Keratinocyte (primary cell): ENCODE results near the gene NTN3. TPM values are rescaled to one million over a fixed set of nuclear protein-coding genes. Genes with fewer than 3 reads are reported as not detected.

Experiments used
- DNase-seq: peaks from one replicate; pipeline ENCODE4 v3.0.0-alpha.2; 2011; ENCODE audit warnings: low read depth, missing footprints, low spot score
- FAIRE-seq: peaks from 2 replicates; lab custom pipeline; 2011; peaks lifted over from hg19 to GRCh38; lab: Jason Lieb, UNC
- H2AFZ ChIP-seq: 2 replicates; pipeline ENCODE4 v1.6.0; 2012; ENCODE audit warnings: low read length, control low read depth, inconsistent platforms; ENCODE audit not compliant: control insufficient read depth
- H3K27ac ChIP-seq: 2 replicates; pipeline ENCODE4 v1.5.1; 2011; ENCODE audit warnings: low read length; ENCODE audit not compliant: control insufficient read depth, insufficient read depth
- H3K27me3 ChIP-seq: 3 replicates; pipeline ENCODE4 v1.6.0; 2011; ENCODE audit warnings: low read length; ENCODE audit not compliant: control insufficient read depth, insufficient read depth; ENCODE audit errors: extremely low read depth
- H3K36me3 ChIP-seq, 2 experiments: 2 replicates in 1 of 2; 3 replicates in 1 of 2; pipeline ENCODE4 v1.5.1; 2011; ENCODE audit warnings: low read length in 2 of 2, mild to moderate bottlenecking in 1 of 2; ENCODE audit not compliant: control insufficient read depth in 2 of 2, insufficient read depth in 2 of 2; ENCODE audit errors: extremely low read depth in 1 of 2
- H3K4me1 ChIP-seq: 3 replicates; pipeline ENCODE4 v1.5.1; 2011; ENCODE audit warnings: low read length; ENCODE audit not compliant: control insufficient read depth, insufficient read depth; ENCODE audit errors: extremely low read depth
- H3K4me2 ChIP-seq: 3 replicates; pipeline ENCODE4 v1.6.0; 2011; ENCODE audit warnings: low read depth, low read length; ENCODE audit not compliant: control insufficient read depth, insufficient read depth; ENCODE audit errors: extremely low read depth
- H3K4me3 ChIP-seq, 3 experiments: fragments of 200-600 bp in 1 of 3; sonication (generic) in 1 of 3; 2 replicates in 2 of 3; 3 replicates in 1 of 3; pipeline ENCODE4 v1.5.1; 2011 to 2016; ENCODE audit warnings: low read length in 3 of 3, mild to moderate bottlenecking in 3 of 3, control low read depth in 2 of 3, inconsistent platforms in 1 of 3, low read depth in 1 of 3, mixed read lengths in 1 of 3, mixed run types in 1 of 3, moderate library complexity in 1 of 3; ENCODE audit not compliant: control insufficient read depth in 2 of 3, insufficient read depth in 2 of 3; ENCODE audit errors: extremely low read depth in 1 of 3
- H3K79me2 ChIP-seq: 2 replicates; pipeline ENCODE4 v1.6.0; 2012; ENCODE audit warnings: low read length; ENCODE audit not compliant: control insufficient read depth, insufficient read depth
- H3K9ac ChIP-seq: 3 replicates; pipeline ENCODE4 v1.6.0; 2011; ENCODE audit warnings: low read length; ENCODE audit not compliant: control insufficient read depth, insufficient read depth; ENCODE audit errors: extremely low read depth
- H3K9me1 ChIP-seq: 3 replicates; pipeline ENCODE4 v1.6.0; 2011; ENCODE audit warnings: low read length; ENCODE audit not compliant: control insufficient read depth, insufficient read depth; ENCODE audit errors: extremely low read depth
- H3K9me3 ChIP-seq: 2 replicates; pipeline ENCODE4 v1.5.1; 2012; ENCODE audit warnings: low read depth, low read length; ENCODE audit not compliant: control insufficient read depth
- H4K20me1 ChIP-seq: 3 replicates; pipeline ENCODE4 v1.6.0; 2011; ENCODE audit warnings: low read length; ENCODE audit not compliant: control insufficient read depth, insufficient read depth; ENCODE audit errors: extremely low read depth
- EZH2 ChIP-seq: IDR thresholded peaks from one replicate; pipeline ENCODE4 v1.6.1; 2012; ENCODE audit warnings: inconsistent platforms, mild to moderate bottlenecking, low read length, moderate library complexity
- dilution Hi-C: fragments of 300-500 bp; cut with MboI; formaldehyde crosslinking; loops from one replicate; pipeline ENCODE4 v1.7.0; 2020; ENCODE audit warnings: low sequenced_read_pairs; ENCODE audit not compliant: extremely low pct_ligation_motif_present
- polyA plus RNA-seq, 5 experiments: library from polyadenylated mRNA; depleted of rRNA in 3 of 5; stranded (reverse) in 3 of 5; stranded (forward) in 1 of 5; unstranded in 1 of 5; fragments of >200 nt; gene quantifications; 1 replicate in 1 of 5; 2 replicates in 3 of 5; 3 replicates in 1 of 5; pipeline versions ENCODE4 v1.2.1 to v1.2.3, GENCODE V29; 2011 to 2012; ENCODE audit warnings: missing spikeins in 2 of 5, low read depth in 1 of 5, low replicate concordance in 1 of 5
- TF ChIP-seq, protein P1 (sequence below), 3 experiments: IDR thresholded peaks in 1 of 3; conservative IDR thresholded peaks in 1 of 3; optimal IDR thresholded peaks in 1 of 3; 2 replicates in 2 of 3; 3 replicates in 1 of 3; pipeline versions ENCODE3 to v1.5.1; 2011; ENCODE audit warnings: low read length in 3 of 3, mild to moderate bottlenecking in 3 of 3, moderate library complexity in 2 of 3, control low read depth in 1 of 3, inconsistent platforms in 1 of 3; ENCODE audit not compliant: insufficient read depth in 2 of 3; ENCODE audit errors: extremely low read depth in 1 of 3

NTN3 gene
- polyA plus RNA-seq, 1 donor (not counting 4 experiments of a cell fraction or from before 2014, with no cell fraction given), result not detected

DNA sequence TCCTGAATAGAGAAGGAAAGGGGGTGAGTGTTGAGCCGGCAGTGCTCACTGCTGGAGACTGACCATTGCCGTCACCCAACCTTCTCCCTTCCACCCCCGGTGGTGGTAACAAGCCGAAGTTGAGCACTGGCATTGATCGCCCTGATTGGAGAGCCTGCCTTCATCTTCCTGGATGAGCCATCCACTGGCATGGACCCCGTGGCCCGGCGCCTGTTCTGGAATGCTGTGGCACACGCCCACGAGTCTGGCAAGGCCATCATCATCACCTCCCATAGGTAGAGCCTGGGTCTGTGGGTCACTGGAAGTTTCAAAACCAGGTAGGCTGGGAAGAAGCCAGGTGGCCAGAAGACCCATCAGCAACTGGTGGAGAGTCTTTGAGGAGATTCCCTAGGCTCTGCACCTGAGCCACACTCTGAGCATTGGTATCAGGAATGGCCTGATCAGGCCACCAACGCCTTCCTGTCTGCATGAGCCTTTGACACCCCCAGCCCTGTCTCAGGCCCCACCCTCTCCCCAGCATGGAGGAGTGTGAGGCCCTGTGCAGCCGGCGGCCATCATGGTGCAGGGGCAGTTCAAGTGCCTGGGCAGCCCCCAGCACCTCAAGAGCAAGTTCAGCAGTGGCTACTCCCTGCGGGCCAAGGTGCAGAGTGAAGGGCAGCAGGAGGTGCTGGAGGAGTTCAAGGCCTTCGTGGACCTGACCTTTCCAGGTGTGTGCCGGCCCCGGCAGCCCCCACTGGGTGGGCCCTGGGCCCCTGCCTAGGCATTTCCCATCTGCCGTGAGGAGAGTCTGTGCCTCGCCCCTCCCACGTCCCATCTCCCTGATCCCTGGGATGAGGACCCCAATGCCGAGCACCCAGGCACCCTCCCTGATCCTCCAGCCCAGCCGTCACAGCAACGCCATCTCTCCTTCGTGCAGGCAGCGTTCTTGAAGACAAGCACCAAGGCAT, 46.8 kb upstream of the NTN3 start:
- no peaks in the 10 kb centered on the region for H3K4me1 ChIP-seq
- FAIRE-seq, result no peak
- no peak overlapping the region for H3K27ac ChIP-seq
- no peak overlapping the region for H3K4me3 ChIP-seq
- H3K9me3 ChIP-seq, result no peaks in the 10 kb centered on the region
- H4K20me1 ChIP-seq, result no peaks in the 10 kb centered on the region
- peaks cover under 1% of the 10 kb centered on the region for H3K79me2 ChIP-seq
- no peak overlapping the region for H2AFZ ChIP-seq
- no peaks in the 10 kb centered on the region for H3K36me3 ChIP-seq
- no peak overlapping the region for H3K9ac ChIP-seq
- TF ChIP-seq, protein P1, sequence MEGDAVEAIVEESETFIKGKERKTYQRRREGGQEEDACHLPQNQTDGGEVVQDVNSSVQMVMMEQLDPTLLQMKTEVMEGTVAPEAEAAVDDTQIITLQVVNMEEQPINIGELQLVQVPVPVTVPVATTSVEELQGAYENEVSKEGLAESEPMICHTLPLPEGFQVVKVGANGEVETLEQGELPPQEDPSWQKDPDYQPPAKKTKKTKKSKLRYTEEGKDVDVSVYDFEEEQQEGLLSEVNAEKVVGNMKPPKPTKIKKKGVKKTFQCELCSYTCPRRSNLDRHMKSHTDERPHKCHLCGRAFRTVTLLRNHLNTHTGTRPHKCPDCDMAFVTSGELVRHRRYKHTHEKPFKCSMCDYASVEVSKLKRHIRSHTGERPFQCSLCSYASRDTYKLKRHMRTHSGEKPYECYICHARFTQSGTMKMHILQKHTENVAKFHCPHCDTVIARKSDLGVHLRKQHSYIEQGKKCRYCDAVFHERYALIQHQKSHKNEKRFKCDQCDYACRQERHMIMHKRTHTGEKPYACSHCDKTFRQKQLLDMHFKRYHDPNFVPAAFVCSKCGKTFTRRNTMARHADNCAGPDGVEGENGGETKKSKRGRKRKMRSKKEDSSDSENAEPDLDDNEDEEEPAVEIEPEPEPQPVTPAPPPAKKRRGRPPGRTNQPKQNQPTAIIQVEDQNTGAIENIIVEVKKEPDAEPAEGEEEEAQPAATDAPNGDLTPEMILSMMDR (optimal IDR thresholded peaks at IDR 0.05 in 1 of 3, IDR thresholded peaks at IDR 0.05 in 1 of 3, conservative IDR thresholded peaks at IDR 0.05 in 1 of 3; ENCODE audit: extremely low read depth in 1 of 3, insufficient read depth in 2 of 3, low read length in 3 of 3), result no peak
- TF ChIP-seq EZH2, result no peak
- H3K27me3 ChIP-seq, result no peaks in the 10 kb centered on the region
- DNase-seq, result no peak
- H3K9me1 ChIP-seq, result no peaks in the 10 kb centered on the region
- dilution Hi-C loops, result no loop called here
- no peak overlapping the region for H3K4me2 ChIP-seq

DNA sequence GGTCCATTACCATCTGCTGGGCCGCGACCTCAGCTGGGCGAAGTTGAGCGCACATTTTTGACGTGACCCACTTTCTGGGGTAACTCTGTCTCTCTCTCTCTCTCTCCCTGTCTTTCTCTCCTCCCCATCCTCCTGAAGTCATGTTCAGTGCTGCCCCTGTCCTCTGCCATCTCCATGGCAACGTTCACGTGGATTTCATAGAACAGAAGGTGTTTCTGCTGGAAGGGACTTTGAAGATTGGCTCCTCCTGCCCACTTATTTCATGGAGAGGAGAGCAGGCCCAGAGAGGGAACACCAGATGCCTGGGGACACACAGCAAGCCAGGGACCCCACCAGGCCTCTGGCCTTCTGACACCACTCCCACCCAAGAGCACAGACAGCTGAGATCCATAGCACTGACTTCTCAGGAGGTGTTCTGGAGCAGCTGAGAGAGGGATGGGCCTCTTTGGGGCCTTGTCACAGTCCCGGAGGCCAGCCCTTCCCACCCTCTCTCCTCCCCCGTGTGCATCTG, 46.0 kb upstream of the NTN3 start:
- dilution Hi-C loops, result no loop called here
- Histone ChIP-seq H2AFZ (no peak overlapping the region), H3K79me2 (peaks cover 6% of the 10 kb centered on the region), H3K4me1 (peaks cover under 1% of the 10 kb centered on the region), H3K4me2 (no peak overlapping the region), H3K27me3 (no peaks in the 10 kb centered on the region), H3K9me1 (no peaks in the 10 kb centered on the region), H3K4me3 (no peak overlapping the region), H3K36me3 (no peaks in the 10 kb centered on the region), H3K9ac (no peak overlapping the region), H3K27ac (no peak overlapping the region), H4K20me1 (peaks cover 1% of the 10 kb centered on the region), H3K9me3 (no peaks in the 10 kb centered on the region)
- no peak for TF ChIP-seq EZH2
- TF ChIP-seq, protein P1 (optimal IDR thresholded peaks at IDR 0.05 in 1 of 3, IDR thresholded peaks at IDR 0.05 in 1 of 3, conservative IDR thresholded peaks at IDR 0.05 in 1 of 3; ENCODE audit: extremely low read depth in 1 of 3, insufficient read depth in 2 of 3, low read length in 3 of 3), result no peak
- DNase-seq (no peak), FAIRE-seq (no peak)
